GM21786 (cell line): ENCODE measurements around the gene SPATC1L.
"Not testable (repeated sequence)": the region's sequence is repeated elsewhere in the genome, so short reads cannot be mapped to it uniquely, and the experiment has no call there.

ENCODE experiments used
- ATAC-seq: cut with Tn5 transposase; IDR thresholded peaks from one replicate; pipeline ENCODE4 v1.9.1; 2021; ENCODE audit not compliant: unreplicated experiment

Gene SPATC1L

DNA sequence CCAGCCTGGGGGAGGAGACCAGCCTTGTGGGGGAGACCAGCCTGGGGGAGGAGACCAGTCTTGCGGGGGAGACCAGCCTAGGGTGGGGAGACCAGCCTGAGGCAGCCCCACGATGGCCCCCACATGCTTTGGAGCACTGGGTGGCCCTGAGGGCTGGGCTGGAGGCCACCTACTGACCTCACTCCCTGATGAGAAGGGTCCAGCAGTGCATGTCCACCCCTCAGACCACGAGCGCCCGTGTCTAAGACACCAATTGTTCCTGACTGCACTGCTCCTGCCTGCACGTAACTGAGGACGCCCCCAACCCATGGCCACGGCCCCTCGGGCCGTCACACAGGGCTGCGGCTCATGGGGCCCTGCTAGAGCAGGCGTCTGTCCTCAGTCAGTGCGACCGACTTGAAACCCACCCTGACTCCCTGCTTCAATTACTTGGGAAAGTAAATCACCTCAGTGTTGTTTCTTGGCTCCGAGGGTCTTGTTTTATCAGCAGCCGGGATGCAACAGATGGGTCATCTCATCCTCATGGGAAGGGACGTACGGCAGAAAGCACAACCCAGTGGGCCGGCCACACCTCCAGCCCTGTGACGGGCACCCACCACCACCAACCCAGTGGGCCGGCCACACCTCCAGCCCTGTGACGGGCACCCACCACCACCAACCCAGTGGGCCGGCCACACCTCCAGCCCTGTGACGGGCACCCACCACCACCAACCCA, at the start of gene SPATC1L:
TSS of gene SPATC1L (minus strand) at position 550 of the 715 bp plus-strand sequence. CDS start 1,643 bp downstream, outside the sequence.
- no peak for ATAC-seq

DNA sequence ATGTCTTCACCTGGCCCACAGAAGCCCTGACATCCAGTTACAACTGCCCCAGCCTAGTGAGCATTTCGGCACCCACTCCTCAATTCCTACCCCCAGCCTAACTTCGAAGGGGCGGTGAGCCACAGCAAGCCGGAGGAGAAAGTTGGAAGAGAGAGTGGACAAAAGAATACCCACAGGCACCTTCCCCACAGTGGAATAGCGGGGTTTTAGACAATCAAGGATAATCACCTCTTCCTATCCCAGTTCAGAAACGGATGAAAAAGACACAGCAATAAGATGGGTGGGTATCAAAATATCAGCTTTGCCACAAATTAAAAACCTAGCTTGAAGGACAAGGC, 45.6 kb upstream of the SPATC1L start:
- no peak for ATAC-seq

GRCh38 chr21:46229133-46229922, 45.1 kb upstream of the SPATC1L start:
- peak; percentile 25 for ATAC-seq

DNA sequence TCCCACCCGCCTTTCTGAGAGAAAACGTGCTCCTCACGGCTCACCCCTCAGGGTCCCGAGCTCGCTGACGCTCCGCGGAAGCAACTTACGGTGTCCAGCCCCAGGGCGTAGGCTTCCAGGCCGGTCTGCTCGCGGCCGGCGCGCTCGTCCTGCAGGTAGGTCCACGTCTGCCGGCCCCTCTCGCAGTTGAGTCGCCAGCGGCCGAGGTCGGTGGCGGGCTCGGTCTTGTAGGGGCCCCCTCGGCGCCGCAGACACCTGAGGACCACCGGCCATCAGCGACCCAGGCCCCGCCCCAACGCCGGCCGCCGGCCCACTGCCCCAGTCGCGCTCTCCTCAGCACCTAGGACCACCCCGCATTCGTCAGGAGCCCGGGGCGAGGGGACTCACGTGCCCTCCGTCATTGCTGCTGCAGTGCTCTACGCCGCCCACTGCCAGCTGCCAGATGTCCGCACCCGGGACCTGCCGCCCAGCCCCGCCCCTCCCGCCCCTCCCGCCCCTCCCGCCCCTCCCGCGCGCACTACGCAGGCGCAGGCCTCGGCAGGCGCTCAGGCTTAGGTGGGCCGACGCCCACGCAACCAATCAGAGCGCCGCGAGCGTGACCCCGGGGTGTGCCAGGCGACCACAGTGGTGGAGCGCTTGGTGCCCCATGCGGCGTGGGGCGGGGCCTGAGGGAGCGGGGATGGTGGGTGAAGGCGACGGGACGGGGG, 44.2 kb upstream of the SPATC1L start, which contains the start of gene LSS:
TSS of gene LSS (minus strand) at position 430 of the 707 bp plus-strand sequence. CDS start at position 401, 29 bp downstream.
- peak; percentile 69 for ATAC-seq

DNA sequence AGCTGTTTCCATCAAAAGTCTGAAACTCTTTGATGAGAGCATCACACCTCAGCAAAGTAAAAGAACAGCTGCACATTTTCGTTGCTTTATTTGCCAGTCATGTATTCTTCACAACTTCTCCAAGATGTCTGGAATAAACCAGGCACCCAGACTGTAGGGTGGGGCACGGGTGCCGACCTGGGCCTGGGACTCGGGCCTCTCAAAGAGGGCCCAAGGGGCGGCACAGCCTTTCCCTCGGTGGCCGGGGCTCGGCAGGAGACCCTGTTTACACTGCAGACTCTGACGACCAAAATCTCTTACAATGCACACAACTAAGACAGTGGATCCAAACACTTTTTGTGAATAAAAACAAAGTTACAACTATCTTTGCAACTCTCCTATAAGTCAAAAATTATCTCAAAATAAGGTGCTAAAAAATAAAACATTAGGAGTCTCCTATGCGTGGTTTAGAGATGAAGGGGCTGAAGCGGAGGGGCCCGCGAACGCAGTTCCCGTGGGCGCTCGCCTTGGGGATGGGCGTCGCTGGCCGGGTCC, 43.6 kb upstream of the SPATC1L start:
- ATAC-seq: no peak

DNA sequence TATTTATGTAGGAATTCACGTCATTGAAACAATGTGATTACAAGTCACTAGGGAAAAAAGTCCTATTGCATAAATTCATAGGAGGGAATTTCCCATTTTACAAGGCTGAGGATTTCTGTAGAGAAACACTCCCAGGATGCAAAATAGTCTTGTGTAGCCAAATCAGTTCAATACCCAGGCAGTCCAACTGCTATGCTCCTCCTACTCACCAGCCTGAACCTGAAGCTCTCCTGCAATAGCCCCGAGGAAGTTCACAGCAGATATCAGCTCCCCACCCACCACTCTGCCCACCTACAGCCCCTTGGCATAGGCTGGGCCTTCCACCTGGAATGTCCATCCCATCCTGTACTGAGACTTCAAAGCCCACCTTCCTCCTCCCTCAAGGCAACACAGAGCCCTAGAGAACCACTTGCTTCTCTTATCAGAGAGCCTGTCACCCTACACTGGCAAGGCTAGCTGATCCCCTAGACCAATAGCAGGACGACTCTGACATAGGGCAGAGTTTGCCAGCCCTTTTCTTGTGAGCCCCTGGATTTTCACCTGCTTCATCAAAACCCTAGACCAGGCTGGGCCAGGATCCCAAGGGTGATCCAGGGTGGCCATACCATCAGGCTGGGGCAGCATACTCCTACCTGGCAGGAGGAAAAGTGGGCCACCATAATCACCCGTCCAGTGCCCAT, 42.8 kb upstream of the SPATC1L start:
- peak; percentile 27 for ATAC-seq

DNA sequence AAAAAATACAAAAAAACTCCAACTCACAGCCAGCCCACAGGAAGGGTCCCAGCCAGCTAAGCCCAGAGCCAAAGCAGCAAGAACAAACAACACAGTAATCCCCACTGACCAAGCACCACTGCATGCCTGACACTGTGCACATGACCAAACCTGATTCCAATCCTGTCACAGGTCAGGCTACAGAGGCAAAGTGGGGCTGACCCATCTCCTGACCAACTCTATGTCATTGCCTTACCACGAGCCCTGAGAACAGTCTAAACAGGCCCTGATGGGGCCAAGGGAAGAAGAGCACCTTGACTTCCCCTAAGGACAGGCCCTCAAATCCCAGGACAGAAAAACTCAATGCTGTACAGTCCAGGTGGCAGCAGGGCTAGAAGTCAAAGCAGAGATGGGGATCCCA, 41.9 kb upstream of the SPATC1L start:
- no peak for ATAC-seq

DNA sequence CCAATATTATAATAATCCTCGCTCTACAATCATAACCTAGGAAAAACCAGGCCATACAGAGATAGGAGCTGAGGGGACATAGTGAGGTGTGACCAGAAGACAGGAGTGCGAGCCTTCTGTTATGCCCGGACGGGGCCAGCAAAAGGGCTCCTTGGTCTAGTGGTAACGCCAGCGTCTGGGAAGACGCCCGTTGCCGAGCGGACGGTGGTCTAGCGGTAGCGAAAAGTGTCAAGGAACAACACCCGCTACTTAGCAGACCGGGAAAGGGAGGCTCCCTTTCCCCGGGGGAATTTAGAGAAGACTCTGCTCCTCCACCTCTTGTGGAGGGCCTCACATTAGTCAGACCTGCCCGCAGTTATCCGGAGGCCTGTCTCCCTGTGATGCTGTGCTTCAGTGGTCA, 39.4 kb upstream of the SPATC1L start:
- not testable (repeated sequence) for ATAC-seq

DNA sequence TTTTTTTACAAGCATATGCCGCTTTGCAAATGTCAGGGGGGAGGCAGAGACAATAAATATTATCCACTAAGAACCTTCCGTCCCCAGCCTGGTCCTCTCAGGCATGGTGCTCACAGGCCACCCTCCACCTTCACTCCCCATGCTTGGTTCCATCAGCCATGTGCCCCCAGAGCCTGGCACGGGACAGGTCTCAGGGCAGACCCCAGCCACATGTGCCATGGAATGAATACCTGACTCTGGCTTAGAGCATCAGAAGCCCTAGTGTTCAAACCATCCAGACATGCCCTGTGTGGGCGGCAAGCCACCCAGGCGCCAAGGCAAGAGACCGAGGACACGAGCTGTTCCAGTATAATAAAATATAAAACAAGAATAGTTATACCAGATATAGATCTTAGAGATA, 39.0 kb upstream of the SPATC1L start:
- no peak for ATAC-seq

GRCh38 chr21:46222436-46223116, 38.3 kb upstream of the SPATC1L start:
- no peak for ATAC-seq

DNA sequence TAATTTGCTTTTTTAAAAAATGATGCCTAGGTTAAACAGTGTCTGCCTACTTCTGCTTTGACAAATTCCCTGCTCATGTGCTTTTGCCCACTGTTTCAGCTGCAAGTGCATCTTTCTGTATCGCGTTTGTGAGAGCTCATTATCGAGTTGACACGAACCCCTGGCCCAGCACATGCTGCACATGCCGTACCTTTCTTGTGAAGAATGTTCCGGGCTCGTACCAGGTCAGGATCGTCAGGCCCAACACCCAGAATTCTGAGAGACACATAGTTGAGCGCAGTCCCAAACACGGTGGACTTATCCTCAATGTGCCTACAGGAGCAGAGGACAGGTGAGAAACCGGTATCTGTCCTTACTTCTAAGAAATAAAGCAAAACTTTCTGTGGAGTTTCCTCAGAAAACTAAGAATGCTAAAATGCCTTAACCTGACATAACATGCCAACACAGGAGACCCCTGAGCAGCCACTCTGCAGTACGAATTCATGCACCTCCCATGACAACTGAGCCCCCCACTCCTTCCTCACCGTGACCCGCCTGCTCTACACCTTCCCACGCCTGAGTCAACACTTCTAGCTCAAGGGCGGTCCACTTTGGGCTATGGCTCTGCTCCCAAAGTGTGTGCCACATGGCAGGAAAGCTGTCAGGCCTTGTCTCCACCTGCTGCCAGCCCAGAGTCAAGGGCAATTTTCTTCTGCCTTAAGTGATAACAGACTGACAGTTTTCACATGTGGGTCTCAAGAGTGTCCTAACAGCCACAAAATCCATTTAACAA, 37.6 kb upstream of the SPATC1L start:
- no peak for ATAC-seq

GRCh38 chr21:46220847-46221246, 36.6 kb upstream of the SPATC1L start:
- ATAC-seq: no peak

DNA sequence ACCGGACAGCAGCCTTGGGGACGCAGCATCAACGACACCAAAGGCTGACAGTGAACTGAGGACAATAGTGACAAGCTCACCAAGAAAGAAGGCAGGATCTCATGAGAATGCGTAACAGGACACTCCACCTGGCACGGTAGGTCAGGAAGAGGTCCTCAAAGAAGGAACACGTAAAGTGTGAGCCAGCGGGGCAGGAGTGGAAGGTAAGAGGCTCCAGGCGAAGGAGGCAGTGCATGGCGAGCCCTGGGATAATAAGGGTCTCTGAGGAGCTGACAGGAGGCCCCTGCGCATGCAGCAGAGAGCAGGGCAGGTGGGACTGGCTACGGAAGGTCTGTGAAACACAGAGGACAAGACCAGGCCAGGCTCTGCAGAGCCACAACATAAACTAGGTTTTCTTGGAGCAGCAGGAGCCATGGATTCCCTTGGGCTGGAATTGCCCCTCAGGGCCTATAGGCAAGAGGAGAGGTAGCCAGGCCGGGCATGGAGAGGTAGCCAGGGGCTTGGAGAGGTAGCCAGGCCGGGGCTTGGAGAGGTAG, 36.1 kb upstream of the SPATC1L start:
- ATAC-seq: no peak

- no peak for ATAC-seq
Measured at GRCh38 chr21:46219591-46220239, 35.5 kb upstream of the SPATC1L start.

GRCh38 chr21:46218906-46219590, 34.8 kb upstream of the SPATC1L start:
- no peak for ATAC-seq

GRCh38 chr21:46217511-46218196, 33.4 kb upstream of the SPATC1L start:
- ATAC-seq: no peak

- no peak for ATAC-seq
Measured at GRCh38 chr21:46216132-46216747, 32.0 kb upstream of the SPATC1L start.
